Naive B cell (primary cell): ENCODE results near the gene CCS. TPM values are rescaled to one million over a fixed set of nuclear protein-coding genes. Genes with fewer than 3 reads are reported as not detected.
"Not testable (repeated sequence)": the region's sequence is repeated elsewhere in the genome, so short reads cannot be mapped to it uniquely, and the experiment has no call there.

ENCODE experiments used
- ATAC-seq, 2 donors: fragments of 150-1000 bp; cut with Tn5 transposase; 2 replicates each; pipeline ENCODE4 v1.10.0; 2021; ENCODE audit warnings: low read depth in 2 of 2, mild to moderate bottlenecking in 2 of 2, moderate library complexity in 2 of 2
- DNase-seq: peaks from one replicate; pipeline ENCODE4 v3.0.0; 2022
- H3K27ac Mint-ChIP-seq, 6 donors: one replicate each; pipeline ENCODE4 v1.8.0; 2020 to 2022; ENCODE audit warnings: mild to moderate bottlenecking in 6 of 6, mixed read lengths in 6 of 6, moderate library complexity in 5 of 6, inconsistent platforms in 2 of 6
- H3K27me3 Mint-ChIP-seq, 3 donors: one replicate each; pipeline ENCODE4 v1.8.0; 2021 to 2022; ENCODE audit warnings: mixed read lengths in 3 of 3, mild to moderate bottlenecking in 1 of 3
- H3K36me3 Mint-ChIP-seq, 2 donors: one replicate each; pipeline ENCODE4 v1.8.0; 2020 to 2022; ENCODE audit warnings: mixed read lengths in 2 of 2, inconsistent platforms in 1 of 2, mild to moderate bottlenecking in 1 of 2
- H3K4me1 Mint-ChIP-seq, 3 donors: one replicate each; pipeline ENCODE4 v1.8.0; 2020 to 2022; ENCODE audit warnings: mixed read lengths in 3 of 3, inconsistent platforms in 1 of 3, mild to moderate bottlenecking in 1 of 3, moderate library complexity in 1 of 3
- H3K4me3 Mint-ChIP-seq, 8 donors: one replicate each; pipeline ENCODE4 v1.8.0; 2020 to 2022; ENCODE audit warnings: mild to moderate bottlenecking in 8 of 8, mixed read lengths in 8 of 8, moderate library complexity in 8 of 8, inconsistent platforms in 2 of 8
- H3K9me3 Mint-ChIP-seq, 7 donors: one replicate each; pipeline ENCODE4 v1.8.0; 2020 to 2022; ENCODE audit warnings: mixed read lengths in 7 of 7, mild to moderate bottlenecking in 5 of 7, inconsistent platforms in 2 of 7, moderate library complexity in 1 of 7
- polyA plus RNA-seq, 6 donors: library from polyadenylated mRNA; unstranded; fragments of 300-500 nt; fragmentation: Illumina TruSeq; gene quantifications; one replicate each; pipeline ENCODE4 v1.2.3, GENCODE V29; 2021; ENCODE audit warnings: low read depth in 6 of 6

CCS gene, protein sequence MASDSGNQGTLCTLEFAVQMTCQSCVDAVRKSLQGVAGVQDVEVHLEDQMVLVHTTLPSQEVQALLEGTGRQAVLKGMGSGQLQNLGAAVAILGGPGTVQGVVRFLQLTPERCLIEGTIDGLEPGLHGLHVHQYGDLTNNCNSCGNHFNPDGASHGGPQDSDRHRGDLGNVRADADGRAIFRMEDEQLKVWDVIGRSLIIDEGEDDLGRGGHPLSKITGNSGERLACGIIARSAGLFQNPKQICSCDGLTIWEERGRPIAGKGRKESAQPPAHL
- polyA plus RNA-seq = 10 to 100 TPM; 51.8 to 87.8 (median 66.4) TPM

DNA sequence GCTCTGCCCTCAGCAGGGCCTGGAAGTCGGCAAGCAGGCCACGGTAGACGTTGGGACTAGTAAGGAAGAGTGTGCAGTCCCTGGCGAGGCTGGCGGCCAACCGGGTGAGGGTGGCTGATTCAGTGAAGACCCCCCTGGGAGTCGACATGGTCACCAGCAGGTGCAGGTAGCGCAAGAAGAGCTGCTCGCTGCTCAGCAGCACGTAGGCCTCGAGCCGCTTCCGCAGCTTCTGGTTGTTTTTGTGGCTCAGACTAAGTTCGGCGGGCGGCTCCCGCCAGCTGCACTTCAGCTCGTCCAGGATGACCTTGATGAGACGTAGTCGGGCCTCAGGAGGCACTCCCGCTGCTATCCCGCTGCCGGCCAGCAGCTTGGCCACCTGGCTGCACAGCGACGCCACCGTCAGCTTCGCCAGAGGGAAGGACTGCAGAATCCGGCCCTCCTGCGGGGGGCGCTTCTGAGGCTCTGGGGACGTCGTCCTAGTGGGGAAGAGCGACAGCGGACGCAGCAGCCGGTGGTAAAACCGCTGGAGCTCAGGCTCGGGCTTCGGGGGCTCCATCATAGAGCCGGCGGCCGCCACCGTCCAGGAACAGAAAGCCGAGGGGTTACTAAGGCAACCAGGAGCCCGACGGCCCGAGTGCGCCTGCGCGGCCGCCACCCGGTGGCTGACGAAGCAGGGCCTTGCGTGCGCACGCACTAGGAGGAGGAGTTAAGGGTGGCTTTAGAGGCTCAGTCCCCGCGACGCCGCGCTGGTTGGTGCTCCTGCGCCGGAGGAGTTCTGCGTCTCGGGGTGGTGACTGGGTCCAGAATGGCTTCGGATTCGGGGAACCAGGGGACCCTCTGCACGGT, at the start of gene CCS, which contains the start of gene CCDC87:
TSS of gene CCS (plus strand) at position 729 of the 846 bp plus-strand sequence. CDS start at position 806, 77 bp downstream.
TSS of gene CCDC87 (minus strand) at position 607 of the 846 bp plus-strand sequence. CDS start at position 559, 48 bp downstream.
- no peaks in the 10 kb centered on the region for H3K36me3 Mint-ChIP-seq
- DNase-seq = peak; percentile 97
- peak within 1 kb of the TSS; percentile 96 to 100 (median 100) for H3K27ac Mint-ChIP-seq
- no peaks in the 10 kb centered on the region for H3K9me3 Mint-ChIP-seq
- no peaks in the 10 kb centered on the region for H3K27me3 Mint-ChIP-seq
- H3K4me3 Mint-ChIP-seq = peak within 1 kb of the TSS; percentile 87 to 100 (median 99)
- ATAC-seq = peak; percentile 91 to 93
- H3K4me1 Mint-ChIP-seq = peaks cover 26 to 49% (median 36%) of the 10 kb centered on the region in 3 donors

DNA sequence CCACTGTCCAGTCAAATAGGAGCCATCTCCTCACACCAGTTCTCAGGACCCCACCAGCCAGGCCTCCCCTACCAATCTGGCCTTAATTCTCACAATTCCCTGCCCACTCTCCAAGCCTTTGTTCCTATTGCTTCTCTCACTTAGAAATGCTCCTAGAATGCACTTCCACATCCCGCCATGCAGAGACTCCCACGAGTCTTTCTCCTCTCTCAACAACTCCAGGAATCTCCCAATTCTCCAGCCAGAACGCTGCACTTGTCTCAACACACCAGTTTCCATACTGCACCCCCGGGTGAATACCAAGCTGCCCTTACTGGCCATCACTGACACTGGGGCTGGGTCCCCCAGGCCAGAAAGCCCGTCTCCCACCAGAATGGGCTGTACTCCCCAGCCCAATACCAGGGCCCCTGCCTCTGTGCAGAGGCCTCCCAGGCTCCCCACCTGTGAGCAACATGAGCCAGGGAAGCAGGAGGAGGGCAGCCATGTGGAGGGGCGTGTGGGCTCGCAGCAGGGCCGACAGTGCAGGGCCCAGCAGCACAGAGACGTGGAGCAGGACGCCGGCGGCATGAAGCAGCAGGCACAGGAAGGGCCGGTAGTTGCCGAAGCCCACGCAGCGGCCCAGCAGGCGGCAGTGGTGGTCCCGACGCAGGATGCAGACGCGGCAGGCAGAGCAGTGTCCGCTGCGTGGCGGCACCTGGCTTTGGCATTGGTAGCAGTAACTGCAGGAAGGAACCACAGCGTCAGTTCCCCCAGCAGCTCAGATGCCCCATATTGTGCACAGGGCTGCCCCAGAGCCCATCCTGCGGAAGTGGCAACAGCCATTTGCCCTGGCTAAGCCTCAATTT, 49.5 kb upstream of the CCS start:
- Mint-ChIP-seq H3K9me3 (no peaks in the 10 kb centered on the region), H3K4me1 (peaks cover 33 to 50% (median 44%) of the 10 kb centered on the region in 3 donors), H3K36me3 (peaks cover 0 to 18% of the 10 kb centered on the region in 2 donors), H3K27me3 (peaks cover 0 to under 1% (median 0%) of the 10 kb centered on the region in 3 donors), H3K4me3 (peak overlapping the region; percentile 40 to 91 (median 82)), H3K27ac (peak overlapping the region; percentile 83 to 97 (median 94))
- peak; percentile 74 to 81 for ATAC-seq
- DNase-seq = peak; percentile 75

DNA sequence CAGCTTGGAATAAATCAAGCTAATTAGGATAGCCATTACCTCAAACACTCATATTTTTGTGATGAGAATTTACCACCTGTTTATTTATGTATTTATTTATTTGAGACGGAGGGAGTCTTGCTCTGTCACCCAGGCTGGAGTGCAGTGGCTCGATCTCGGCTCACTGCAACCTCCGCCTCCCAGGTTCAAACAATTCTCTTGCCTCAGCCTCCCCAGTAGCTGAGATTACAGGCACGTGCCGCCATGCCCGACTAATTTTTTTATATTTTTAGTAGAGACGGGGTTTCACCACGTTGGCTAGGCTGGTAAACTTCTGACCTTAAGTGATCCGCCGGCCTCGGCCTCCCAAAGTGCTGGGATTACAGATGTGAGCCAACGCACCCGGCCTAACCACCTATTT, 48.0 kb upstream of the CCS start:
- Mint-ChIP-seq H3K4me1 (peaks cover 33 to 50% (median 44%) of the 10 kb centered on the region in 3 donors), H3K36me3 (peaks cover 0 to 18% of the 10 kb centered on the region in 2 donors)
- H3K9me3 Mint-ChIP-seq = not testable (repeated sequence)

DNA sequence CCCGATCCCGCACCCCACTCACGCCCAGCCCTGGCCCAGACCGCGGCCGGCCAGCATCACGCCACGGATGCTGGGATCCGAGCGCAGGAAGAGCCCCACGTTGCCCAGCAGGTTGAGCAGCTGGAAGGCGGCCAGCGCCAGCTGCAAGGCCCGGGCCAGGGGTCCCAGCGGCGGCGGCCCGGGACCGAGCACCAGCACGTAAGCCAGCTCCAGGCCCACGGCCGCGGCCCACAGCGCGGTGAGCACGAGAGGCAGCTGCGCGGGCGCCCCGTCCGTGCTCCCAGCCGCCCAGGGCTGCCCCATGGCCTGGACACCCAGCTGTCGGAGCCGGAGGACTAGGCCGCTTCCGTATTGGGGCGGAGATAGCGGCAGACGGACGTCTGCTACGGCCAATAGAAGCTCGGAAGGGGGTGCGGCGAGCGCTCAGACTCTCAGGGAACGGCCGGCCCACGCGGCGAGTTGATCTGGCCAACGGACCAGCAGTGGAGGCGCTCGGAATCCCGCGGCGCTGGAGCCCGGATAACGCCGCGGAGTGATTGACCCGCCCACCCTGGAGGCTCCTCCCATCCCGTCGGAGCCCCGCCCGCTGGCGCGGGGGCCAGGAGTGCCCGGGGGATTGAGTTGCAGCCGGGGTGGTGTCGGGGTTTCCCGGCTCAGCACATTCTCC, 47.2 kb upstream of the CCS start, which contains the start of gene ZDHHC24:
TSS of gene ZDHHC24 (minus strand) at position 348 of the 667 bp plus-strand sequence. CDS start at position 303, 45 bp downstream.
- Mint-ChIP-seq H3K4me3 (peak within 1 kb of the TSS; percentile 82 to 94 (median 90)), H3K27ac (peak within 1 kb of the TSS; percentile 66 to 98 (median 88)), H3K27me3 (peaks cover 0 to 8% (median 0%) of the 10 kb centered on the region in 3 donors), H3K9me3 (no peaks in the 10 kb centered on the region), H3K4me1 (peaks cover 33 to 50% (median 42%) of the 10 kb centered on the region in 3 donors), H3K36me3 (peaks cover 0 to 18% of the 10 kb centered on the region in 2 donors)
- DNase-seq (peak; percentile 77), ATAC-seq (peak; percentile 77 to 80)

More for the DNA sequence above, 48.0 kb upstream of the CCS start:
- not testable (repeated sequence) for DNase-seq, H3K27me3 Mint-ChIP-seq, ATAC-seq
- H3K4me3 Mint-ChIP-seq = peak overlapping the region; percentile 82 to 94 (median 90)
- H3K27ac Mint-ChIP-seq = peak overlapping the region in 5 of 6 donors; percentile 25 to 98 (median 77)

DNA sequence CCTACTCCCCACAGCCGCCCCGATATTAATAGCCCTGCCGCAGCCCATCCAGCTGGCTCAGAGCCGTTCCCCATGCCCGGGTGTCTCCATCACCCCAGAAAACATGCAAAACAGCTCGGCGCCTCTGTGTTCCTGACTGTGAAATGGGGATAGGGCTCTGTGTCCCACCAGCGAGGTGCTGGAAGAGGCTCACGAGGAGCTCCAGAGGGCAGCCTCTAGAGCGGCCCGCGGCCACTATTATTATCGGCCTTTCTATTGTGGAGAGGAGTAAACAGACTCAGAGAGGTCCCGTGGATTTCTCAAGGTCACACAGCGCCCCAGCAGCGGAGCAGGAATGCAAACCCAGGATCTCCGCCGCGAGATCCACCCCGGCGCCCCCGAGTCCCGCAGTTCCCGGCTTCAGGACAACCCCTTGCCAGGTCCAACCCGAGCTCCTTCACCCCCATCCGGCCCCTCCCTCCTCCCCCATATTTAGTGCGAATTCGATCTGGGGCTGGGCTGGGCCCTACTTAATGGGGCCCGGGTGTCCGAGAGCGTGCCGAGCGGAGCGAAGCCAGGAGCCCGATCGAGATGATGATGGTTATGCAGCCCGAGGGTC, 46.5 kb upstream of the CCS start, which contains the start of gene ACTN3:
TSS of gene ACTN3 (plus strand) at position 536 of the 598 bp plus-strand sequence. CDS start at position 571, 35 bp downstream.
- Mint-ChIP-seq H3K27ac (peak within 1 kb of the TSS in 5 of 6 donors; percentile 54 to 88 (median 68)), H3K4me1 (peaks cover 31 to 44% (median 36%) of the 10 kb centered on the region in 3 donors), H3K27me3 (peaks cover 0 to 8% (median 0%) of the 10 kb centered on the region in 3 donors), H3K9me3 (no peaks in the 10 kb centered on the region), H3K36me3 (peaks cover 0 to 13% of the 10 kb centered on the region in 2 donors), H3K4me3 (peak within 1 kb of the TSS; percentile 82 to 94 (median 90))
- DNase-seq (no peak), ATAC-seq (no peak)

DNA sequence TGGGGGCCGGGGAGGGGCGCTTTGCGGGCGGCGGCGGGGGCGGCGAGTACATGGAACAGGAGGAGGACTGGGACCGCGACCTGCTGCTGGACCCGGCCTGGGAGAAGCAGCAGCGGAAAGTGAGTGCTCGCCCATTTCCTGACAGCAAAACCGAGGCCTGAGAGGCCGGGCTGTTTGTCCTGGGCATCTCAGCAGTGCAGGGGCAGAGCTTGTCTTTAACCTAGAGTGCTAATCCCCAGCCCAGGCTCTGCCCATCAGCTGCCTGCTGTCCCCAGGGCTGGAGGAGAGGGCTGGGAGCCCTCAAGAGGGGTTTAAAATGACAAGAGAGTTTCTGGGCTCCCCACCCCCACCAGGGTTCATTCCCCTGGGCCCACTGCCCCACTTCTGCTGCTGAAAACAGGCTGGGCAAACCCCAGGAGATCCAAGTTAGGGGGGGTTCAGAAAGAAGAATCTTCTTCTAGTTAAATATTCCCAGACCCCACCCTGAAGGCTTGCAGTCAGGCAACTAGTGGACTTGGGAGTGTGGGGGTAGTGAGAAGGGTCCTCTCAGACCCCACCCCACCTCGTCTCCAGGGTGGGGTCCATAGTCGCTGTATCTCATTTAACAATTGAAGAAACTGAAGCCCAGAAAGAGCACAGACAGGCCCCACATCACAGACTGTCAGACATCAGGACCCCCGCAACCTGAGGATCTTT, 45.9 kb upstream of the CCS start:
- H3K4me1 Mint-ChIP-seq = peaks cover 24 to 38% (median 29%) of the 10 kb centered on the region in 3 donors
- H3K9me3 Mint-ChIP-seq = no peaks in the 10 kb centered on the region

DNA sequence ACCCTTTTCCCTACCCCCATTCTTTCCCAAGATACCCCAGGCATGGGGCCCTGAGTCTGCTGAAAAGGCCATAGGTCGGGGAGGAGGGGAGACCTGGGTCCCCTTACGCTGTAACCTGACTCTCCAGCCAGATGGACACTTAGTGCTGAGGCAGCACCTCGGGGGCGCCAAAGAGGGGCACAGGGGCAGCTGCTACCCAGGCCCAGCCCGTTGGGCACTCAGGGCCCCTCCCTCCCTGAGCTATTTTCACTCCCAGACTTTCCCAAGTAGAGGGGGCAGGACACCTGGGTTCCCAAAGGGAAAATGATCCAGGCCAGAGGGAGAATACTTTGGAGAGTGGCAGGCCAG, 45.3 kb upstream of the CCS start:
- ATAC-seq (no peak), DNase-seq (no peak)
- peaks cover 0 to 2% of the 10 kb centered on the region in 2 donors for H3K36me3 Mint-ChIP-seq
- H3K4me1 Mint-ChIP-seq = peaks cover 19 to 32% (median 24%) of the 10 kb centered on the region in 3 donors
- peaks cover 0 to 8% (median 0%) of the 10 kb centered on the region in 3 donors for H3K27me3 Mint-ChIP-seq
- H3K4me3 Mint-ChIP-seq = peak overlapping the region in 5 of 8 donors; percentile 27 to 83 (median 66)
- H3K9me3 Mint-ChIP-seq = no peaks in the 10 kb centered on the region
- H3K27ac Mint-ChIP-seq = no peak overlapping the region

More for the DNA sequence above, 45.9 kb upstream of the CCS start:
- Mint-ChIP-seq H3K27me3 (peaks cover 0 to 8% (median 0%) of the 10 kb centered on the region in 3 donors), H3K36me3 (peaks cover 0 to 7% of the 10 kb centered on the region in 2 donors), H3K27ac (peak overlapping the region in 1 of 6 donors; percentile 88), H3K4me3 (peak overlapping the region; percentile 35 to 94 (median 86))
- ATAC-seq (no peak), DNase-seq (no peak)

DNA sequence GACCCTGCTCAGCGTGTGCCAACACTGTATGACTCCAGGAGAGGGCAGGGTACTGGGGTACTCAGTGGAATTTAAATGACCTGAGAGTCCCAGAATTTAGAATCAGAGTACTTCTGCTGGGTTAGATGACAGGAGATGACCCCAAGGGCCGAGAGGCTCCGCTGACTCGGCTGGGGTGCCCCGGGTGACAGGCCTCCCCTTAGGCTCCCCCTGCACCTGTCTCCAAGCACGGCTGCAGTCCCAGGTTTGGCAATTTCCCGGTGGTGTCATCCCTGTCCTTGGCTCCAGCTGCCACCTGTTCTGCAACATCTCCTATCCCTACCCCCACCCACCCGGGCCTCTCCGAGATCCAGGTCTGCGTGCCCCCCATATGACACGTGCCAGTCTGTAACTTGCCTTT, 44.9 kb upstream of the CCS start:
- H3K4me1 Mint-ChIP-seq = peaks cover 17 to 29% (median 20%) of the 10 kb centered on the region in 3 donors
- H3K27me3 Mint-ChIP-seq = peaks cover 0 to 8% (median 0%) of the 10 kb centered on the region in 3 donors
- DNase-seq (no peak), ATAC-seq (no peak)
- peak overlapping the region in 5 of 8 donors; percentile 27 to 83 (median 66) for H3K4me3 Mint-ChIP-seq
- no peak overlapping the region for H3K27ac Mint-ChIP-seq
- H3K9me3 Mint-ChIP-seq = no peaks in the 10 kb centered on the region
- H3K36me3 Mint-ChIP-seq = no peaks in the 10 kb centered on the region

DNA sequence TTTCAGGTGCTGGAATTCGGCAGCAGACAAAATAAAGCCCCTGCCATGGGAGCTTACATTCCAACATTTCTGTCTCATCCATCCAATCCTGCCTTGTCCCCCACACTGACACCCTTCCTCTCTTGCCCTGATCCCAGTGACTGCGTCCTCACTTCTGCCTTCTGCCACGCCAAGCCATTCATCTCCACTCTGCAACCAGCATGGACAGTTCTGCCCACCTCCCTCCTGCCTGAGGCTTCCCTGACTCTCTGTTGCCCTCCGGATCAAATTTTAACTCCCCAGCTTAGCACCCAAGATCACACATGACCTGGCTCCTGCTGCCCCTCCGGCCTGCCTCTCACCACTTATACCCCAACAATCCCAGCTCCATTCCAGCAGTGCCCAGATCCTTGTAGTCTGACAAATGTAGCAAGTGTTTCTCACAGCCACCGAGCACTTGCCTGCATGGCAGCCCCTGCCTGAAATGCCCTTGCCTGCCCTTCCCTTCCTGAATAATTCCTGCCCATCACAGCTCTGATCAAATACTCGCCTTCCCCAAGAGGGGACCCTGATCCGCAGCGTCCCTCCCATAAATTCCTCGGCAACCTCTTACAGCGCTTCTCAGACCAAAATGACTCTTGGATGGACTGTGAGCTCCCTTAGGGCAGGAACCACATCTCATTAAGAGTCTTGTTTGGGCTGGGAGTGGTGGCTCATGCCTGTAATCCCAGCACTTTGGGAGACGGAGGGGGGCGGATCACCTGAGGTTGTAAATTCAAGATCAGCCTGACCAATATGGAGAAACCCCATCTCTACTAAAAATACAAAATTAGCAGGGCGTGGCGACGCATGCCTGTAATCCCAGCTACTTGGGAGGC, 44.0 kb upstream of the CCS start:
- Mint-ChIP-seq H3K9me3 (no peaks in the 10 kb centered on the region), H3K4me1 (peaks cover 10 to 20% (median 12%) of the 10 kb centered on the region in 3 donors), H3K4me3 (peak overlapping the region in 6 of 8 donors; percentile 3 to 83 (median 50)), H3K36me3 (no peaks in the 10 kb centered on the region), H3K27ac (peak overlapping the region in 1 of 6 donors; percentile 87), H3K27me3 (peaks cover 0 to 8% (median 0%) of the 10 kb centered on the region in 3 donors)
- no peak for ATAC-seq
- no peak for DNase-seq

DNA sequence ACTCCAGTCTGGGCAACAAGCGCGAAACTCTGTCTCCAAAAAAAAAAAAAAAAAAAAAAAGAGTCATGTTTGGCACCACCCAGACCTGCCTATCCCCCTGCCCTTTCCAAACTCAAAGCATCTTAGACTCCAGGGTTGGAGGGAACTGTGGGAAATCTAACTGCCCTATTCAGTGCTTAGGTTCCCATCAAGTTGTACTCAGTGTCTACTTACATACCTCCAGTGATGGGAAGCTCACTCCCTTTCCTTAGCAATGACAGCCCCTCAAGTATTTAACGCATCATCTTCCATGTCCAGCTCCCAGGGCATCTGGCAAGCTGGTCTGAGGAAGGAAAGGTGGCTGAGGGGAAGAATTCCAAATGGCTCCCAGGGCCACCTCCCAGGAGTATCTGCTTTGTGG, 43.3 kb upstream of the CCS start:
- Mint-ChIP-seq H3K27me3 (peaks cover 0 to 11% (median 0%) of the 10 kb centered on the region in 3 donors), H3K27ac (no peak overlapping the region), H3K4me1 (peaks cover 5 to 14% (median 6%) of the 10 kb centered on the region in 3 donors), H3K9me3 (no peaks in the 10 kb centered on the region), H3K4me3 (peak overlapping the region in 1 of 8 donors; percentile 41), H3K36me3 (no peaks in the 10 kb centered on the region)
- ATAC-seq (no peak), DNase-seq (no peak)
